GM21717 (cell line): ENCODE measurements around the gene TNFSF13.

ENCODE experiments used
- ATAC-seq: cut with Tn5 transposase; IDR thresholded peaks from one replicate; pipeline ENCODE4 v1.9.1; 2021; ENCODE audit warnings: mild to moderate bottlenecking, moderate library complexity; ENCODE audit not compliant: unreplicated experiment

TNFSF13 gene

DNA sequence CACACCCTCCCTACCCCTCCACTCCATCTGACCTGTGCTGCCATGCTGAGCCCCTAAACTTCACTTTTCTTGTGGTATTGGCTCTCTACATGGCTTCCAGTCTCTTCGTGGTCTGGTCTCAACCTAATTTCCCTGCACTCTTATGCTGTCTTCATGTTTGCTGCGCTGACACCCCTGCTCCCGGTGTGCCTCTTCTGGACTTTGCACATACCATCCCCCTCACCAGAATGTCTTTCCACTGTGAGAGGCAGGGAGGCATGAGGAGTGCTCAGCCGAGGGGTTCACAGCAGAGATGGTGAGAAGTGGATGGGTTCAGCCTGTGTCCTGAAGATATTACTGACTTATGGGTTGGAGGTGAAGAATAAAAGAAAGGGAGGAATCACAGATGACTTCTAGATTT is 7.2 kb upstream of the TNFSF13 start:
- ATAC-seq: no peak

DNA sequence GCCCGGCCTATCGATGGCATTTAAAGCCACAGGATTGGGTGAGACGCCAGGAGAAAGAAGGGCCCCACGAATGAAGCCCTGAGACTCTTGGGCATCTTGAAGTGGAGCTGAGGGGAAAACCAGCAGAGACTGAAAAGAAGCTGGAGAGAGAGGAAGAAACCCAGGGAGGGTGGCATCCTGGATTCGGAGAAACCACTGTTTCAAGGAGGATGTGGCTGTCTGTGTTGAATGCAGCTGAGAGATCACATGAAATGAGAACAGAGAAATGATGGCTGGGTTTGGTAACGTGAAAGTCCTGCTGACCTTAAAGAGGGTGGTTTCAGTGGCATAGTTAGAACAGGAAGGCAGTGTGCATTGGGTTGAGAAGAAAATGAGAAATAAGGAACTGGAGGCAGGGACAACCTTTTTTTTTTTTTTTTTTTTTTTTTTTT is 5.9 kb upstream of the TNFSF13 start:
- peak; percentile 52 for ATAC-seq

DNA sequence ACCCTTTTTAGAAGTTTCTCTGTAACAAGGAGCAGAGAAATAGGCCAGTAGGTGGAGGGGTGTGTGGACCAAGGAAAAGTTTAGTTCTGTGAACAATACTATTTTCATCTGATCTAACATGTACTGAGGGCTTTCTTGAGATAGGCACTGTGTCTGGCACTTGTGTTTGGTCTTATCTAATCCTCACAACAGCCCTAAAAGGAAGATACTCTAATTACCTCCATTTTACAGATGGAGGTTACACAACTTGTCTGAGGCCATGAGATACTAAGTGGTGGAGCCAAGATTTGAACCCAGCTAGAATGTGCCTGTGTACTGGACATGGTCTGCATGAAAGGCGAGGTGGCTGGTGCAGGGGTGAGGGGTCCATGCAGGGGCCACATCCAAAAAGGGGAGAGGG is 5.2 kb upstream of the TNFSF13 start:
- ATAC-seq: no peak

DNA sequence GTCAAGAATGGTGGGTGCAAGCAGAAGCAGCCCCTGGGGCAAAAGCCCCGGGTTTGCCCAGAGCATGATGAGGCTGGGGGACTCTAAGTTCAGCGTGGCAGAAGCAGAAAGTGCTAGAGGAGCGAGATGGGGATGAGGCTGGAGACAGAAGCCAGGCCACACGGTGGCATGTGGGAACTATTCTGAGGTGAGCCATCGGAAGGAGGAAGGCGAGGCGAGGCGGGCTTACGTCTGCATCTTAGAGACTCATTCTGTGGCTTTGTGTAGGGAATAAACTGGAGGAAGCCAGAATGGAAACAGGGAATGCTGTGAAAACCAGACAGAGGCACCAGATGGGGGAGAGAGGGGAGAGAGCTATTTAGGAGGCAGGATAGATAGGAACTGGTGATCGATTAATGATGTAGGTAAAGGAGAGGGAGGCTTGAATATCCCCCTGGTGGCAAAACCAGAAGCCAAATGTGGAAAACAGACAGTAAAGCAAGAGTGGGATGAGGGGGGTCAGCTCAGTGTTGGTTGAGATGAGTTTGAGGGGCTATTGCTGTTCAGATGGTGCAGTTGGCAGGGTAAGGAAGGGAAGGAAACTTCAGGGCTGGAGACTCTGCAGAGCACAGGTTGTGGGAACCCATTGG is 3.1 kb upstream of the TNFSF13 start:
- no peak for ATAC-seq

DNA sequence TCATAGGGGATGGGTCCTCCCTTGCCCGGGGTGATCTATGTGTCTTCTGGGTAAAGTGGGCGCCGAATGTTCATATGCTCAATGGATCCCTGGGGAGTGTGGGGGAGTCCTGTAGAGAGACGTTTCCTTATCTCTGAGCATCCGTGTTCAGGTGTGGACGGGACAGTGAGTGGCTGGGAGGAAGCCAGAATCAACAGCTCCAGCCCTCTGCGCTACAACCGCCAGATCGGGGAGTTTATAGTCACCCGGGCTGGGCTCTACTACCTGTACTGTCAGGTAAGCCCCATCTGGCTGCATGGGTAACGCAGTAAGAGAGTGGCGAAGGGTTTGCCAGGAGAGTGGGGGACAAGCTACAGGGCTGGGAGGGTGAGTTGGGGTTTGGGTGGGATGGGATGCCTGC is 1.9 kb upstream of the TNFSF13 start:
- ATAC-seq: no peak

DNA sequence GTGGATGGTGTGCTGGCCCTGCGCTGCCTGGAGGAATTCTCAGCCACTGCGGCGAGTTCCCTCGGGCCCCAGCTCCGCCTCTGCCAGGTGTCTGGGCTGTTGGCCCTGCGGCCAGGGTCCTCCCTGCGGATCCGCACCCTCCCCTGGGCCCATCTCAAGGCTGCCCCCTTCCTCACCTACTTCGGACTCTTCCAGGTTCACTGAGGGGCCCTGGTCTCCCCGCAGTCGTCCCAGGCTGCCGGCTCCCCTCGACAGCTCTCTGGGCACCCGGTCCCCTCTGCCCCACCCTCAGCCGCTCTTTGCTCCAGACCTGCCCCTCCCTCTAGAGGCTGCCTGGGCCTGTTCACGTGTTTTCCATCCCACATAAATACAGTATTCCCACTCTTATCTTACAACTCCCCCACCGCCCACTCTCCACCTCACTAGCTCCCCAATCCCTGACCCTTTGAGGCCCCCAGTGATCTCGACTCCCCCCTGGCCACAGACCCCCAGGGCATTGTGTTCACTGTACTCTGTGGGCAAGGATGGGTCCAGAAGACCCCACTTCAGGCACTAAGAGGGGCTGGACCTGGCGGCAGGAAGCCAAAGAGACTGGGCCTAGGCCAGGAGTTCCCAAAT is 1.3 kb upstream of the TNFSF13 start:
- no peak for ATAC-seq

DNA sequence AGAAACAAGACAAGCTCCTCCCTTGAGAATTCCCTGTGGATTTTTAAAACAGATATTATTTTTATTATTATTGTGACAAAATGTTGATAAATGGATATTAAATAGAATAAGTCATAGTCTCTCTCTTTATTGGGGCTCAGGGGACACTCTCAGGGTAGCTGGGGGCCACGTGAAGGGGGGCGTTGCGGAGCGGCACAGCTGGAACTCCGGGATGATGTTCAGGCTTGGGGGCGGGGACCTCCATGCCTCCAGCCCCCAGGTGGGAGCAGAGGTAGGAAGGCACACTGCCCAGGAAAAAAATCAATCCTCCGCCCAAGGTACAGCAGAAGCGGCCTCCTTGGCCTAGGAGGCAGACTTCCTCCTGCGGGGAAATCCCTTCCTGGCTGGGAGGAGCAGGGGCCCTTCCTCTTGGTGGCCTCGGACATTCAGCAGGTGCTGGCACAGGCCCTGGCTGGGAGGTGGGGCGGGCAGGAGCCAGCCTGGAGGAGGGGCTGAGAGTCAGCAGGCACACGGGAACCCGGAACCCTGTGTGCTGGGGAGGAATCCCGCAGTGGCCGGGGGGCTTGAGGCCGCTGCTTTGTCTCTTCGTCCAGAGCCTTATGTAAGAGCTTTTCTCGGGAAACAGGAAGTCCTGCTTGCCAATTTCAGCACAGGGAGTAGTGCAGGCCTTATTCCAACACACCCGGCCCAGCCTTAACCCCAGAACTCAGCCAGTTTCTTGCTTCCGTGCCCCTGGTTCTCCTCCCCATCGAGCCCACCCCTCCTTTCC is 591 bp upstream of the TNFSF13 start:
- no peak for ATAC-seq

DNA sequence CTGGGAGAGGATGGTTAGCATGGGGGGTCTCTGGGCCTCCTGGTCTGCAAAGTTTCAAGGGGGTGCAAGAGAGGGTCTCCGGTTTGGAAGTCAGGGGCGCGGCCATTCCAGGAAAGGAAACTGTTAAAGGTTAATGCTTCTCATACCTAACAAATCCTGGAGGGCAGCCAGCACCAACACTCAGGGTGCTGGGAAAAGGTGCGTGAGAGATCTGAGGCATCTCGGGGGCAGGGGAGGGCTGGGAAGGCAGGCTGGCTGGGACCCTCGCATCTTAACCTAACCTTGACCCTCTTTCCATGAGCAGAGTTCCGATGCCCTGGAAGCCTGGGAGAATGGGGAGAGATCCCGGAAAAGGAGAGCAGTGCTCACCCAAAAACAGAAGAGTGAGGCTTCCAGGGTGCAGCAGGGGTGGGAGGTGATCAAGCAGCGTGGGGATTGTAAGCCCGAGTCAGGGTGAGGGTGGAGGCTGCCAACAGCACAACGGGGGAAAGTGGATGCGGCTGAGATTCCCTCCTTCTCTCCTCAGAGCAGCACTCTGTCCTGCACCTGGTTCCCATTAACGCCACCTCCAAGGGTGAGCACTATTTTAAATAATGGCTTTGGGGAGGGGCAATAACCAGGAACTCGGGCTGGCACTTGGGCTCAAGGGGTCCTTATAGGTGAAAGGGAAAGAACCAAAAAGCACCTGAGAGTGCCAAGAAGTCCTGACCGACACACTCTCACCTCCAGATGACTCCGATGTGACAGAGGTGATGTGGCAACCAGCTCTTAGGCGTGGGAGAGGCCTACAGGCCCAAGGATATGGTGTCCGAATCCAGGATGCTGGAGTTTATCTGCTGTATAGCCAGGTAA is 996 bp downstream of the TNFSF13 start:
- ATAC-seq: no peak

DNA sequence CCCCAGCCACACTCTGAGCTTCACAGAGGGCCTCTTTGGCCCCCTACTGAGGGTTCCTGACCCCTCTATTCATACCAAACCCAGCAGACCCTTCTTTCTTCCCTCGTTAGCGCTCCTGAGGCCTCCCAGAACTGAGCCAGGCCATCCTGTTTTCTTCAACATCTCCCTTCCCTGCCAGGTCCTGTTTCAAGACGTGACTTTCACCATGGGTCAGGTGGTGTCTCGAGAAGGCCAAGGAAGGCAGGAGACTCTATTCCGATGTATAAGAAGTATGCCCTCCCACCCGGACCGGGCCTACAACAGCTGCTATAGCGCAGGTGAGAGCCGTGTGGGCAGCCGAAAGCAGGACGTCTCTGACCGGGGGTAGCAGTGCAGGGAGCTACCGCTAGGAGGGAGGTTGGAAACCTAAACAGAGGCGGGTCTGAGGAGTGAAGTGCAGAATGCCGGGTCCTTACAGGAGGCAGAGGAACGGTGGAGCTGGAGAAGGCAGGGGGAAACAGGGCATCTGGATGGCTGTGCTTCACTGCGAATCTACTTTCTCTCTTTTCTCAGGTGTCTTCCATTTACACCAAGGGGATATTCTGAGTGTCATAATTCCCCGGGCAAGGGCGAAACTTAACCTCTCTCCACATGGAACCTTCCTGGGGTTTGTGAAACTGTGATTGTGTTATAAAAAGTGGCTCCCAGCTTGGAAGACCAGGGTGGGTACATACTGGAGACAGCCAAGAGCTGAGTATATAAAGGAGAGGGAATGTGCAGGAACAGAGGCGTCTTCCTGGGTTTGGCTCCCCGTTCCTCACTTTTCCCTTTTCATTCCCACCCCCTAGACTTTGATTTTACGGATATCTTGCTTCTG is 1.9 kb downstream of the TNFSF13 start:
- ATAC-seq: no peak

DNA sequence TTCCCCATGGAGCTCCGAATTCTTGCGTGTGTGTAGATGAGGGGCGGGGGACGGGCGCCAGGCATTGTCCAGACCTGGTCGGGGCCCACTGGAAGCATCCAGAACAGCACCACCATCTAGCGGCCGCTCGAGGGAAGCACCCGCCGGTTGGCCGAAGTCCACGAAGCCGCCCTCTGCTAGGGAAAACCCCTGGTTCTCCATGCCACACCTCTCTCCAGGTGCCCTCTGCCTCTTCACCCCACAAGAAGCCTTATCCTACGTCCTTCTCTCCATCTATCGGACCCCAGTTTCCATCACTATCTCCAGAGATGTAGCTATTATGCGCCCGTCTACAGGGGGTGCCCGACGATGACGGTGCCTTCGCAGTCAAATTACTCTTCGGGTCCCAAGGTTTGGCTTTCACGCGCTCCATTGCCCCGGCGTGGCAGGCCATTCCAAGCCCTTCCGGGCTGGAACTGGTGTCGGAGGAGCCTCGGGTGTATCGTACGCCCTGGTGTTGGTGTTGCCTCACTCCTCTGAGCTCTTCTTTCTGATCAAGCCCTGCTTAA is 2.6 kb downstream of the TNFSF13 start:
- ATAC-seq: peak; percentile 48

DNA sequence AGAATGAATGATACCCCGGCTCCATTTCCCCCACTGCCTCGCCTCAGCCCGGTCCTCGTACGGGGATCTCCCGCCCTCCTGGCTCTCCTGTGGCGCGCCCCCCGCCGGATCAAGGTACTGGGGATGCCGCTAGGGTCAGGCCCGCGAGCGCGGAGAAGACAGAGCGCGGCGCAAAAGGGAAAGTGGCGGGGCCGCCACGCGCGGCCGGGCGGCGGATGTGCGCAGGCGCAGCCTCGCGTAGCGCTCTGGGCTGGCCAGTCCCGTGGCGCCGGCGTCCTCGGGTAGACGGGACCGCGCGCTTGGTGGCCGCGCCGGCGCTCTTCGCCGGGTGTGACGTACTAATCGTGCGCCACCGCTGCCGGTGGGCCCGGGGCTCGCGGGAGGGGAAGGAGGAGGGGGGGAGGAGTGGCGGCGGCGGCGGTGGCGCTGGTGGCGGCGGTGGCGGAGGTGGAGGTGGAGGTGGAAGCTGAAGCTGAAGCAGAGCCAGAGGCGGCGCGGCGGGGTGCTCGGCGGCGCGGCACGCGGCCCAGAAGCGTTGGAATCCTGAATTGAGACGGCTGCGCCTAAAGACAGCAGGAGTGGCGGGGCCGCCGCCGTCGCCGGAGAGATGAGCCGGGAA is 3.1 kb downstream of the TNFSF13 start, which contains the start of gene SENP3:
Gene SENP3, plus strand, starts transcription at position 331 of the 619 bp plus-strand sequence. CDS start 1,158 bp downstream, outside the sequence.
- ATAC-seq: peak; percentile 38

DNA sequence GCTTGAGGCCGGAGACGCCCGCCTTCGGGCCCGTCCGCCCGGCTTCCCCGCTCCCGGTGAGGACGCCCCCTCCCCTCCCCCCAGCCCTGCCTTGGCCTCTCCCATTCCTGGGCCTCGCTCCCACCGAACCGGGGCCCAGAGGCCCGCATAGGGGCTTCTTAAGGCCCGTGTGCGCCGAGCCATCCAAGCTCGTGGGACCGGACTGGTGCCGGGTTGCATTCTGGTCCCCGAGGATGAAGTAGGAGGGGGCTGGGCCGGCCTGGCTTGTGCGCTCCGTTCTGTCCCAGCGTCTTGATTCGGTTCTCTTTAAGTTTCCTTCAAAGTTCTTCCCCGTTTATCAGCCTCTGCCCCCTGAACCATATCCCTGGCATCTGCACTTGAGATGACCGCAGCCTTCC is 3.7 kb downstream of the TNFSF13 start:
- ATAC-seq: peak; percentile 0

DNA sequence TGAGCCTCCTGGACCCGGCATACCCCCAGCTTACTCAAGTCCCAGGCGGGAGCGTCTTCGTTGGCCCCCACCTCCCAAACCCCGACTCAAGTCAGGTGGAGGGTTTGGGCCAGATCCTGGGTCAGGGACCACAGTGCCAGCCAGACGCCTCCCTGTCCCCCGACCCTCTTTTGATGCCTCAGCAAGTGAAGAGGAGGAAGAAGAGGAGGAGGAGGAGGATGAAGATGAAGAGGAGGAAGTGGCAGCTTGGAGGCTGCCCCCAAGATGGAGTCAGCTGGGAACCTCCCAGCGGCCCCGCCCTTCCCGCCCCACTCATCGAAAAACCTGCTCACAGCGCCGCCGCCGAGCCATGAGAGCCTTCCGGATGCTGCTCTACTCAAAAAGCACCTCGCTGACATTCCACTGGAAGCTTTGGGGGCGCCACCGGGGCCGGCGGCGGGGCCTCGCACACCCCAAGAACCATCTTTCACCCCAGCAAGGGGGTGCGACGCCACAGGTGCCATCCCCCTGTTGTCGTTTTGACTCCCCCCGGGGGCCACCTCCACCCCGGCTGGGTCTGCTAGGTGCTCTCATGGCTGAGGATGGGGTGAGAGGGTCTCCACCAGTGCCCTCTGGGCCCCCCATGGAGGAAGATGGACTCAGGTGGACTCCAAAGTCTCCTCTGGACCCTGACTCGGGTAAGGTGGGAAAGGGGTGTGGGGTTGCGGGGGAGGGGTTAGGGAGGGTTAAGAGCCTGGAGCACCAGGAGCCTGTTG is 4.7 kb downstream of the TNFSF13 start:
- ATAC-seq: no peak

DNA sequence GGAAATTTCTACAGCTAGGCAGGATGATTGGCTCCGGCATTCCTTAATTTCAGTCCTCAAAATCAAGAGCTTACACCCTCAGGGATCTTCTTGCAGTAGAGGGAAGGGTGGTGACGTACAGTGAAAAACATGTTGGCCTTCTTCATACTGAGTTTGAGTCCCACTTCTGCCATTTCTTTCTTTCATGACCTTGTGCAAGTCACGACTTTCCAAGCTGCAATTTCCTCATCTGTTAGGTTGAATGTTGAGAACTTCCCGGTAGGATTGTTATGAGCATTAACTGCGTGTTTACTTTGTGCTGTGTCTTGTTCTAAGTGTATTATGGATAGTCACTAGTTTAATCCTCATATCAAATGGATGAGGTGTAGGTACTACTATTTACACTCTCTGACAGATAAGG is 11.0 kb downstream of the TNFSF13 start:
- no peak for ATAC-seq

DNA sequence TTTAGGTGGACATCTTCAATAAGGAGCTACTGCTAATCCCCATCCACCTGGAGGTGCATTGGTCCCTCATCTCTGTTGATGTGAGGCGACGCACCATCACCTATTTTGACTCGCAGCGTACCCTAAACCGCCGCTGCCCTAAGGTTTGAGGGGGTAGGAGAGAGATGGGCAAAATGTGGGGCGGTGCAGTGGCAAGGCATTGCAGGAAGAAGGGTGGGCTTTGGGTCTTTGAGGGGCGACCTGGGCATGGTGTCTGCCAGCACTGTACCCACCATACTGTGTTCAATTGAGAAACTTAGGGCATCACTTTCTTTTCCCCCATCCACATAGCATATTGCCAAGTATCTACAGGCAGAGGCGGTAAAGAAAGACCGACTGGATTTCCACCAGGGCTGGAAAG is 11.8 kb downstream of the TNFSF13 start:
- ATAC-seq: no peak

DNA sequence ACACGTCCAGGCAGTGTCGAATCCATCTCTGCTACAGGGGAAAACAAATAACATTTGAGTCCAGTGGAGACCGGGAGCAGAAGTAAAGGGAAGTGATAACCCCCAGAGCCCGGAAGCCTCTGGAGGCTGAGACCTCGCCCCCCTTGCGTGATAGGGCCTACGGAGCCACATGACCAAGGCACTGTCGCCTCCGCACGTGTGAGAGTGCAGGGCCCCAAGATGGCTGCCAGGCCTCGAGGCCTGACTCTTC is 13.7 kb downstream of the TNFSF13 start:
- ATAC-seq: peak; percentile 80

DNA sequence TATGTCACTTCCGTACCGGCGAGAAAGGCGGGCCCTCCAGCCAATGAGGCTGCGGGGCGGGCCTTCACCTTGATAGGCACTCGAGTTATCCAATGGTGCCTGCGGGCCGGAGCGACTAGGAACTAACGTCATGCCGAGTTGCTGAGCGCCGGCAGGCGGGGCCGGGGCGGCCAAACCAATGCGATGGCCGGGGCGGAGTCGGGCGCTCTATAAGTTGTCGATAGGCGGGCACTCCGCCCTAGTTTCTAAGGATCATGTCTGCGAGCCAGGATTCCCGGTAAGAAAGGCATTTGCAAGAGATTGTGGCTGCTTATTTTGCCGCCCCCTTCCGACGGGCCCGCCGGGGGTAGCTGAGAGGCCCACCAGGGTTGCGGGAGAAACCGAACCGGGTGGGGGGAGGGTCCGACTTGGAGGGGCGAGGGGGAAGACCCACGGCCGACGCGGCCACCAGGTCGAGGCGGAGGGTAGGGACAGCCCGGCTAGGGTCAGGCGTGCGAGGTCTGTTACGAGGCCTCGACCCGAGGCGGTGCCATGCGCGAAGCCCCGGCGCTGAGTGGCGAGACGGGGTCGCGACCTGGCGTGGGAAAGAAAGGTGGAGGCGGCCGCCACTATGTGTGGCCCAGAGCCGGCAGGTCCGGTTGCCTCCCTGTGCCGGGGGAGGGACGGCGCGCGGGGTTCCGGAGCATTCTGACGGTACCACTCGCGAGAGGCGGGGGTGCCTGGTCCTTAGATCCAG is 14.2 kb downstream of the TNFSF13 start:
- ATAC-seq: peak; percentile 16

DNA sequence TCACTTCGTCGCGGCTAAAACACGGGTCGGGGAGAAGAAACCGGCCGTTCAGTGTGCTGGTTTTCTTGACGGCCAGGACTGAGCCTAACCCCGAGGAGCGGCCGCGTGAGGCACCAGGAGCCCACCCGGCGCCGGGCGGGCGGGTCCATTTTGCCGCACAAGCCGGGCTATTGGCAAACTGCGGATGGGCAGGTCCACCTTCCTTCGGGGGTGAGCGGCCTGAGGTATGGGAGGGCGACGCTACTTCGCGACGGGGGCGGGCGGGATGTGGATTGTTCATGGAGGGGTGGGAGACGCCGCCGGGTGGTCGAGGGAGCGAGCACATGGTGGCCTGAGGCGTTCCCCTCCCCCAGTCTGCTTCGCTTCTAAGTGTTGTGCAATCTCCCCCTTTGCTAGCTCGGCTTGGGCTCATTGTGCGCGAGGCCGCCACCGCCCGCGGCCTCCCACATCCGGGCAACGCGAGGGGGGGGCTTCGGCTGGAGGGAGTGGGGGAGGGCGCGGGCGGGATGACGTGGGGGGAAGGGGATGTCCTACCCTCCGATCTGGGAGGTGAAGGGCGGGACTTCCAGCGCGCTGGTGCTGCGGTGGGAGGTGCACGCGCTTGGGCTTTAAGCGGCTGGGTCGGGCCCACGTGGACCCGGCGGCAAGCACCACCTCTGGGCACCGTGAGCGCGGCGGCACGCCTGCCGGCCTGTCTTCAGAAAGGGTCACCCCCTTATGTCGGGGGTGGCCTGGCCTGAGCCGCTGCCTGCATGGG is 15.0 kb downstream of the TNFSF13 start:
- peak; percentile 5 for ATAC-seq
